ENCODE measurements around the gene HAPLN3.

Gene HAPLN3

DNA sequence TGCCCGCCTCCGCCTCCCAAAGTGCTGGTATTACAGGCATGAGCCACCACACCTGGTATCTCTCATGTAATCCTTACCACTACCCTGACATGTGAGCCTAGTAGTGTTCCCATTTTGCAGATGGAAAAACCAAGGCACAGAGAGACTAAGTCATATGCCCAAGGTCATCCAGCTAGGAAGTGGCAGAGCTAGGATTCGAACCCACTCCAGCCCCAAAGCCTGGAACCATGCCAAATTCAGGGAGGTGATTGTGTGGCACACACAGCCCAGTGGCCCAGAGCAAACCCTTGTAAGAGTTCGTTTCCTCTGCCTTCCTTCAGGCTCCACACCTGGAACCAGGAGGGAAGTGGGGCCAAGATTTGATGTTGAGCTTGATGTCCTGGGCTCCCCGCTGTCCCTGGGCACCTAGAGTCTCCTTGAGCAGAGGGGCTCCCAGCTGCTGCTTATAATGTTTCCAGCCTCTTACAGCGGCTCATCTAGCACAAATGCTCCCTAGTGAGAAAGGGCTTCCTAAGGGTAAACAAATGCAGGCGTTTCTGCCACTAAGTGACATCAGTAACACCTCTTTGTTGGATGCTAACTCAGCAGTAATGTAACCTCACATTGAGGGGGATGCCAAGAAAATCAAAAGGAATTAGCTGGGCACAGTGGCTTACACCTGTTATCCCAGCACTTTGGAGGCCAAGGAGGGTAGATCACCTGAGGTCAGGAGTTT is 3.6 kb downstream of the HAPLN3 start:
- no peak overlapping the region for H3K4me3 ChIP-seq (ENCODE audit: low read depth, low read length)
- ChIA-PET POLR2A (interaction anchor here (0.7 to 0.9 kb wide), 2 partner anchors 23 to 161 kb away, joined by 3 read pairs; no protein-coding TSS in a partner anchor), CTCF (interaction anchor here (0.7 to 5.7 kb wide), 11 partner anchors 9 to 280 kb away, joined by 3 to 33 read pairs (median 9); no protein-coding TSS in a partner anchor)
- TF ChIP-seq, protein P1, sequence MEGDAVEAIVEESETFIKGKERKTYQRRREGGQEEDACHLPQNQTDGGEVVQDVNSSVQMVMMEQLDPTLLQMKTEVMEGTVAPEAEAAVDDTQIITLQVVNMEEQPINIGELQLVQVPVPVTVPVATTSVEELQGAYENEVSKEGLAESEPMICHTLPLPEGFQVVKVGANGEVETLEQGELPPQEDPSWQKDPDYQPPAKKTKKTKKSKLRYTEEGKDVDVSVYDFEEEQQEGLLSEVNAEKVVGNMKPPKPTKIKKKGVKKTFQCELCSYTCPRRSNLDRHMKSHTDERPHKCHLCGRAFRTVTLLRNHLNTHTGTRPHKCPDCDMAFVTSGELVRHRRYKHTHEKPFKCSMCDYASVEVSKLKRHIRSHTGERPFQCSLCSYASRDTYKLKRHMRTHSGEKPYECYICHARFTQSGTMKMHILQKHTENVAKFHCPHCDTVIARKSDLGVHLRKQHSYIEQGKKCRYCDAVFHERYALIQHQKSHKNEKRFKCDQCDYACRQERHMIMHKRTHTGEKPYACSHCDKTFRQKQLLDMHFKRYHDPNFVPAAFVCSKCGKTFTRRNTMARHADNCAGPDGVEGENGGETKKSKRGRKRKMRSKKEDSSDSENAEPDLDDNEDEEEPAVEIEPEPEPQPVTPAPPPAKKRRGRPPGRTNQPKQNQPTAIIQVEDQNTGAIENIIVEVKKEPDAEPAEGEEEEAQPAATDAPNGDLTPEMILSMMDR (IDR thresholded peaks at IDR 0.05; ENCODE audit: insufficient read depth, low read length, missing control alignments) = no peak
- no peak for DNase-seq (ENCODE audit: low read depth, low spot score)

DNA sequence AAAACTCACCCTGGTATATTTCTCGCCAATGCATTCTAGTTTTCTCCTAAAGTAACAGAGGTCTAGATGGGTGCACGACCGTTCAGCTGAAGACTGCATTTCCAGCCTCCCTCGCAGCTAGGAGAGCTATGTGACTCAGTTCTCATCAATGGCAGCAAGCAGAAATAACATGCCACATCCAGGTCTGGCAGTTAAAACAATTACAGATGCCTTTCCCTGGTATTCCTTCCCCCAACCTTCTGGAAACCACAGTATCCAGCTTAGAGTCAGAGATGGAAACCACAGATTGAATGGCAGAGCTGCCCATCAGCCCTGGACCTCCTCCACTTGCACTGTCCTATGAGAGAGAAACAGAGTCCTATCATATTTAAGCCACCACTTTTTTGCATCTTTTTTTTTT is 4.8 kb downstream of the HAPLN3 start:
- TF ChIP-seq, protein P1 (IDR thresholded peaks at IDR 0.05; ENCODE audit: insufficient read depth, low read length, missing control alignments) = no peak
- POLR2A ChIA-PET = interaction anchor here (1.0 kb wide), 1 partner anchor 252 kb away, joined by 4 read pairs; the partner anchor contains the start of gene ISG20
- CTCF ChIA-PET = interaction anchor here (1.3 to 5.7 kb wide), 6 partner anchors 12 to 266 kb away, joined by 3 to 33 read pairs (median 16); no protein-coding TSS in a partner anchor
- H3K4me3 ChIP-seq (ENCODE audit: low read depth, low read length) = no peak overlapping the region
- DNase-seq (ENCODE audit: low read depth, low spot score) = no peak

DNA sequence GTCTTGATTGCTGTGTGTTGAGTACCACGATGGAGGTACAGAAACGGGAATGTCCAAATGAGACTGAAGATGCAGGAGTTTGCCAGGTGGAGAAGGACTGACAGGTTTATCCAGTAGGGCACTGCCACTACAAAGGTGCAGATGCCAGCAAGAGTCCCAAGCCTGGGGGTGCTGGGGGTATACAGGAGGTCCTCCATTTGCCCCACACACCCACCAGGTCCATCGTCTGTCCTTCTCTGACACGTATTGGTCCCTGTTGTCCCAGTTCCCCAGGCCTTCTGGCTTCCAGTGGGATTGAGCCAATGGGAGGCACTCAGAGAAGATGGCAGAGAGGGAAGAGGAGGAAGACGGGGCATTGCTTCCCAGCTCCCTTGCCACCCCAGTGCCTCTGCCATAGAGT is 6.6 kb downstream of the HAPLN3 start:
- no peak for DNase-seq (ENCODE audit: low read depth, low spot score)
- no peak overlapping the region for H3K4me3 ChIP-seq (ENCODE audit: low read depth, low read length)
- TF ChIP-seq, protein P1 (IDR thresholded peaks at IDR 0.05; ENCODE audit: insufficient read depth, low read length, missing control alignments) = no peak
- POLR2A ChIA-PET = no interaction called here
- CTCF ChIA-PET = interaction anchor here (1.4 to 5.7 kb wide), 3 partner anchors 10 to 231 kb away, joined by 4 to 33 read pairs (median 30); no protein-coding TSS in a partner anchor

DNA sequence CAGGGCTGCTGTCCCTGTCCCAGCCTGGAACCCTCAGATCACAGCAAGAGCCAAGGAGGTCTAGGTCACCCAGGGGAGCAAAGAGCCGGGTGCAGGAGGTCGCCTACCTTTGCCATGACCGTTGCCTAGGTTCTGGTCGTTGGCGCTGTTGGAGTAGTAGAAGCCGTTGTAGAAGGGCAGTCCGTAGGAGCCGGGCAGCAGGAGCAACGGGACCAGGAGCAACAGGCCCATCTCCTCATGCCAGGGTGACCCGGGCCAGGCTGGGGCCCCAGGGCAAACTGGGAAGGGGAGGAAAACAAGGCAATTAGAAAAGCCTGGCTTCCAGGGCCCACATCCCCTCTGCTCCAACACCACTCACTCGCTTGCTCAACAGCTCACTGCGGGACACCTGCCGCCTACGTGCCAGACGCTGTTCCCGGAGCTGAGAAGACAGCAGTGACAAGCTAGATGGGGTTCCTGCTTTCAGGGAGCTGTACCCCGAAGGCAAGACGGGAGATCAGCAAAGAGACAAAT is 8.2 kb downstream of the HAPLN3 start:
- TF ChIP-seq, protein P1 (IDR thresholded peaks at IDR 0.05; ENCODE audit: insufficient read depth, low read length, missing control alignments) = no peak
- DNase-seq (ENCODE audit: low read depth, low spot score) = no peak
- no peak overlapping the region for H3K4me3 ChIP-seq (ENCODE audit: low read depth, low read length)
- POLR2A ChIA-PET = interaction anchor here (0.6 kb wide), 1 partner anchor 33 kb away, joined by 3 read pairs; no protein-coding TSS in a partner anchor
- CTCF ChIA-PET = interaction anchor here (1.1 to 5.7 kb wide), 3 partner anchors 9 to 170 kb away, joined by 3 to 33 read pairs (median 3); no protein-coding TSS in a partner anchor

DNA sequence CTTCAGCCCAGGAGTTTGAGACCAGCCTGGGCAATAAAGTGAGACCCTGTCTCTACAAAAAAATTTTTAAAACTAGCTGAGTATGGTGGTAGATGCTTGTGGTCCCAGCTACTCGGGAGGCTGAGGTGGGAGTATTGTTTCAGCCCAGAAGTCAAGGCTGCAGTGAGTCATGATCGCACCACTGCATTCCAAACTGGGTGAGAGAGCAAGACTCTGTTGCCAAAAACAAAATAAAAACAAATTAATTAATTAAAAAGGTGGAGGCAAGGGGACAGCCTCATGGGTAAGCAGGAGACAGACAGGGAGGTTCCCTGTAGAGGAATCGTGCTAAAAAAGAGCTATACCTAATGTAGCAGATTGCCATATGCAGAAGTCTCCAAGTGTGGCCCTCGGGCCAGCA is 12.6 kb downstream of the HAPLN3 start:
- no peak overlapping the region for H3K4me3 ChIP-seq (ENCODE audit: low read depth, low read length)
- ChIA-PET CTCF (interaction anchor here (0.7 to 2.6 kb wide), 11 partner anchors 9 to 295 kb away, joined by 3 to 13 read pairs (median 4); no protein-coding TSS in a partner anchor), POLR2A (no interaction called here)
- TF ChIP-seq, protein P1 (IDR thresholded peaks at IDR 0.05; ENCODE audit: insufficient read depth, low read length, missing control alignments) = no peak
- no peak for DNase-seq (ENCODE audit: low read depth, low spot score)

DNA sequence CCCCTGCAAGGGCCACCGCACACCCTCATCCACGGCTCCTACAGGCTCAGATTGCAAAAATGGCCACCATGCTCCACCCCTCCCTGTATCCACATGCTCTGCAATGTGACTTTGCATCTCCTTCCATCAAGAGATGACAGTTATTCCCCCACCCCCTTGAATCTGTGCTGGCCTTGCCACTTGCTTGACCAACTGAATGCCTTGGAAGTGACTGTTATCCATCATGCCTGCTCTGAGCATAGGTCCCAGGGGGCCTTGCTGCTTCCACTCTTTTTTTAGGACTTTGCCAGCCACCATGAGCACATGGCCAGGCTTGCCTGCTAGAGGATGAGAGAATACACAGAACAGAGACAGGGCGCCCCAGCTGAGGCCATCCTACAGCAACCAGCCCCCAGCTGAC is 13.6 kb downstream of the HAPLN3 start:
- H3K4me3 ChIP-seq (ENCODE audit: low read depth, low read length) = no peak overlapping the region
- no peak for DNase-seq (ENCODE audit: low read depth, low spot score)
- ChIA-PET POLR2A (no interaction called here), CTCF (interaction anchor here (0.7 to 4.4 kb wide), 7 partner anchors 10 to 296 kb away, joined by 3 to 34 read pairs (median 9); no protein-coding TSS in a partner anchor)
- TF ChIP-seq, protein P1 (IDR thresholded peaks at IDR 0.05; ENCODE audit: insufficient read depth, low read length, missing control alignments) = no peak
